Uterus (tissue), 4 donors: ENCODE results near the gene GPR141. TPM values are rescaled to one million over a fixed set of nuclear protein-coding genes. Genes with fewer than 3 reads are reported as not detected.

Experiments used
- DNase-seq, 2 donors: peaks; one replicate each; pipeline ENCODE4 v3.0.0-alpha.2; 2019 to 2020
- H3K27ac ChIP-seq, 2 donors: fragments of 200-600 bp; sonication (generic); 1 replicate in 1 of 2; 2 replicates in 1 of 2; pipeline ENCODE4 v1.5.1; 2016 to 2018
- H3K27me3 ChIP-seq, 2 donors: fragments of 200-600 bp; sonication (generic); one replicate each; pipeline ENCODE4 v1.5.1; 2018 to 2019; ENCODE audit warnings: control low read depth in 1 of 2
- H3K36me3 ChIP-seq, 2 donors: fragments of 200-600 bp; sonication (generic); one replicate each; pipeline ENCODE4 v1.5.1; 2019; ENCODE audit warnings: control low read depth in 1 of 2
- H3K4me1 ChIP-seq, 2 donors: fragments of 200-600 bp; sonication (generic); one replicate each; pipeline ENCODE4 v1.5.1; 2018 to 2019; ENCODE audit warnings: control low read depth in 1 of 2
- H3K4me3 ChIP-seq, 2 donors: fragments of 200-600 bp; sonication (generic); 1 replicate in 1 of 2; 2 replicates in 1 of 2; pipeline ENCODE4 v1.5.1; 2018 to 2019; ENCODE audit warnings: mild to moderate bottlenecking in 1 of 2
- H3K9me3 ChIP-seq, 2 donors: fragments of 200-600 bp; sonication (generic); one replicate each; pipeline ENCODE4 v1.5.1; 2019; ENCODE audit warnings: control low read depth in 1 of 2
- CTCF ChIP-seq, 4 experiments: fragments of 200-600 bp in 2 of 4; fragments of 450-650 bp in 2 of 4; sonication (generic) in 2 of 4; IDR thresholded peaks; one replicate each; pipeline ENCODE4 v1.5.1; 2016 to 2019; ENCODE audit warnings: antibody characterized with exemption in 4 of 4, mild to moderate bottlenecking in 2 of 4, moderate library complexity in 1 of 4
- POLR2A ChIP-seq, 2 donors: fragments of 450-650 bp; IDR thresholded peaks; one replicate each; pipeline ENCODE4 v1.6.1; 2016; ENCODE audit warnings: antibody characterized with exemption in 2 of 2, mild to moderate bottlenecking in 1 of 2, moderate library complexity in 1 of 2
- intact Hi-C: fragments of 100-400 bp; cut with DNase I; formaldehyde crosslinking; loops from one replicate; pipeline ENCODE4 v1.15.1; 2023; ENCODE audit warnings: low total_unique reads
- total RNA-seq, 4 donors: library from RNA; depleted of rRNA in 3 of 4; stranded (reverse); fragments of >200 nt in 3 of 4; gene quantifications; one replicate each; pipeline versions ENCODE4 v1.1.0 to v1.2.4, GENCODE V29; 2014 to 2023
- donor health status: DM: yes; HTN: yes; CAD: no.

Gene GPR141
- total RNA-seq, 4 donors from 2014 or later = 0.58 to 1.8 TPM; not detected in 2

GRCh38 chr7:37663693-37664092 is 19.9 kb upstream of the GPR141 start:
- H3K36me3 ChIP-seq = no peaks in the 10 kb centered on the region
- H3K27me3 ChIP-seq = no peaks in the 10 kb centered on the region
- intact Hi-C loops = no loop called here
- H3K4me1 ChIP-seq = no peaks in the 10 kb centered on the region
- H3K27ac ChIP-seq = no peak overlapping the region
- H3K4me3 ChIP-seq = no peak overlapping the region
- no peak for DNase-seq
- TF ChIP-seq POLR2A (IDR thresholded peaks at IDR 0.05) (no peak), CTCF (IDR thresholded peaks at IDR 0.05) (no peak)
- no peaks in the 10 kb centered on the region for H3K9me3 ChIP-seq

GRCh38 chr7:37665352-37666022 is 18.1 kb upstream of the GPR141 start:
- TF ChIP-seq CTCF (IDR thresholded peaks at IDR 0.05) = no peak

DNA sequence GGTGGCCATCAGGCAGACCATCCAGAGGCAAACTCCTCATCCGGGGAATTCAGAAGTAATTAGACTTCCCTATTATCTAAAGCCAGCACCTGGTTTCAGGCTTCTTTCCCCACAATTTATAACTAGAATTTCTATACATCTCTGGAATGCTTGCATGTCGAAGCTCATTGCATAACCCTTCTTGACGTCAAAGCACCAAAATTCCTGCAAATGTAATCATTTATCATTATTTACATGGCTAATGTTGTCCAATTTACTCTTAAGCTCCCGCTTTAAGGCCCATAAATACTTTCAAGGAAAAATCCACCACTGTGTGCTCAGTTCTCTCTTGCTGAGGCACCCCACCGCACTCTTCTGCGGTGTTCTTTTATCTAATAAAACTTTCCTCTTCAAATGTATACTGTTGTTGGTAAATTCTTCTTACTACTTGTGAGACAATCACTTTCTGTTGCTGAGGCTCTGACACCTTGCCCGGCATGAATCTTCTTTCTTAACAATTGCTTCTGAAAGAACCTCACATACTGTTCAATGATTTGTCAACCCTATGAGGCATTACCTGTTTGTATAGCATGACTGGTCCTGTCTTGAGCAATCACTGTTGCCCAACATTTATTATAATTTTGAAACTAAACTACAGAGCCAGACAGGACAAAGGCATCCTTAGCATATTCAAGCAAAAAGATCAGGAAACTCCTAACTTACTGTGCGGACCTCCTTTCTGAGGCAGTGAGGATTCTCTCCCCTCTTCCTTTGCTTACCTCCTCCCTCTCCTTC is 17.4 kb upstream of the GPR141 start:
- Histone ChIP-seq H3K27me3 (no peaks in the 10 kb centered on the region), H3K36me3 (no peaks in the 10 kb centered on the region), H3K9me3 (no peaks in the 10 kb centered on the region), H3K4me3 (no peak overlapping the region), H3K4me1 (no peaks in the 10 kb centered on the region), H3K27ac (no peak overlapping the region)
- TF ChIP-seq POLR2A (IDR thresholded peaks at IDR 0.05) (no peak), CTCF (IDR thresholded peaks at IDR 0.05) (no peak)
- intact Hi-C loops = no loop called here
- DNase-seq = no peak

More at GRCh38 chr7:37665352-37666022, 18.1 kb upstream of the GPR141 start:
- Histone ChIP-seq H3K4me1 (no peaks in the 10 kb centered on the region), H3K27me3 (no peaks in the 10 kb centered on the region), H3K4me3 (no peak overlapping the region), H3K36me3 (no peaks in the 10 kb centered on the region), H3K9me3 (no peaks in the 10 kb centered on the region), H3K27ac (no peak overlapping the region)
- intact Hi-C loops = no loop called here
- DNase-seq = no peak

- Histone ChIP-seq H3K36me3 (no peaks in the 10 kb centered on the region), H3K4me1 (no peaks in the 10 kb centered on the region), H3K27ac (no peak overlapping the region), H3K9me3 (no peaks in the 10 kb centered on the region), H3K4me3 (no peak overlapping the region), H3K27me3 (no peaks in the 10 kb centered on the region)
- intact Hi-C loops = no loop called here
- TF ChIP-seq POLR2A (IDR thresholded peaks at IDR 0.05) = no peak
- TF ChIP-seq CTCF (IDR thresholded peaks at IDR 0.05) = no peak
- DNase-seq = no peak
Observed at GRCh38 chr7:37669818-37670217, 13.7 kb upstream of the GPR141 start.

DNA sequence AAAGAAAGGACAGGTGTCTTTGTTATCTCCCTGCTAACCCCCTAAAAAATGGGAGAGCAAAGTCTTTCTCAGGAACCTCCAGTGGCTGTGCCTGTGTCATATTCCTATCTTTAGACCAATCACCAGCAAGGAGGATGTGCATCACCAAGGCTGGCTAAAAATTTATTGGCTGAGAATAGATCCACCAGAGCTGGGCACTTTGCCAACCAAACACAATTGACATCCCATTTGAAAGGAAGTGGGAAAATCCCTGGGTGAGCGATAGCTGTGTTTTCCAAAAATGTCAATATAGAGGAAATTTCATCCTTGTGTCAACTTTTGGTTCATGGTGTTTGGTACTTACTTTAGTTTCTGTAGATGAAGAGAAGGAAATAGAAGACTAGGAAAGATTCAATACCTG is 13.1 kb upstream of the GPR141 start:
- H3K4me1 ChIP-seq = no peaks in the 10 kb centered on the region
- no peak for DNase-seq
- no peaks in the 10 kb centered on the region for H3K36me3 ChIP-seq
- H3K9me3 ChIP-seq = no peaks in the 10 kb centered on the region
- no peak overlapping the region for H3K4me3 ChIP-seq
- no peak for TF ChIP-seq POLR2A (IDR thresholded peaks at IDR 0.05)
- no peak for TF ChIP-seq CTCF (IDR thresholded peaks at IDR 0.05)
- intact Hi-C loops = no loop called here
- no peak overlapping the region for H3K27ac ChIP-seq
- no peaks in the 10 kb centered on the region for H3K27me3 ChIP-seq
